ENCODE data around the gene SBF2.

Gene SBF2

DNA sequence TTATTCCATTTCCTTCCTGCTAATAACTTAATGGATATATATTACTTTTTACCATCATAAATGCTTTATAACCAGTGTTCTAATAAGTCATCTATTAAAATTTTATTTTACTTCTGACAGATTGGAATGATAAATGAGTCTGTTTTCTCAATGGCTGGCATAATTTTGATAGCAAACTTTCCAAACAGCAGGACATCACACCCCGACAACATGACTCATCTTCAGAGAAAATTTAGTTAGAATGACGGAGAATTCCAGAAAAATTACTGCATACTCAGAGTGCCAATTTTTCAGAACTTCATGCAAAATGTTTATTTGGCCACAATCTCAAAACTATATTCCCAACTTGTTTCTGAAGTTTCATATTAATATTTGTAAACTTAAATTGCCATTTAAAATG is 455.8 kb downstream of the SBF2 start:
- no peaks in the 10 kb centered on the region for H3K9me3 Mint-ChIP-seq
- peaks cover 46% of the 10 kb centered on the region for H3K4me1 Mint-ChIP-seq (ENCODE audit: low read depth)
- no peaks in the 10 kb centered on the region for H3K27me3 Mint-ChIP-seq
- H3K36me3 Mint-ChIP-seq (ENCODE audit: low read depth), result peaks cover 21% of the 10 kb centered on the region
- no peak overlapping the region for H3K4me3 Mint-ChIP-seq
- no peak overlapping the region for H3K27ac Mint-ChIP-seq

GRCh38 chr11:9834291-9834690 is 459.7 kb downstream of the SBF2 start:
- Mint-ChIP-seq H3K4me1 (ENCODE audit: low read depth) (peaks cover 6% of the 10 kb centered on the region), H3K36me3 (ENCODE audit: low read depth) (peaks cover 6% of the 10 kb centered on the region), H3K4me3 (no peak overlapping the region), H3K9me3 (no peaks in the 10 kb centered on the region), H3K27me3 (no peaks in the 10 kb centered on the region), H3K27ac (no peak overlapping the region)

GRCh38 chr11:9831122-9831521 is 462.9 kb downstream of the SBF2 start:
- Mint-ChIP-seq H3K27me3 (no peaks in the 10 kb centered on the region), H3K36me3 (ENCODE audit: low read depth) (peaks cover 3% of the 10 kb centered on the region), H3K4me3 (no peak overlapping the region), H3K9me3 (no peaks in the 10 kb centered on the region), H3K4me1 (ENCODE audit: low read depth) (peaks cover 9% of the 10 kb centered on the region), H3K27ac (no peak overlapping the region)

GRCh38 chr11:9827708-9828107 is 466.3 kb downstream of the SBF2 start:
- H3K27ac Mint-ChIP-seq, result no peak overlapping the region
- no peaks in the 10 kb centered on the region for H3K27me3 Mint-ChIP-seq
- peaks cover 26% of the 10 kb centered on the region for H3K4me1 Mint-ChIP-seq (ENCODE audit: low read depth)
- H3K36me3 Mint-ChIP-seq (ENCODE audit: low read depth), result no peaks in the 10 kb centered on the region
- H3K9me3 Mint-ChIP-seq, result no peaks in the 10 kb centered on the region
- no peak overlapping the region for H3K4me3 Mint-ChIP-seq

- Mint-ChIP-seq H3K9me3 (no peaks in the 10 kb centered on the region), H3K36me3 (ENCODE audit: low read depth) (no peaks in the 10 kb centered on the region), H3K4me1 (ENCODE audit: low read depth) (peaks cover 26% of the 10 kb centered on the region), H3K27ac (peak overlapping the region; percentile 20), H3K4me3 (no peak overlapping the region), H3K27me3 (no peaks in the 10 kb centered on the region)
Measured at GRCh38 chr11:9826390-9826789, 467.6 kb downstream of the SBF2 start.

DNA sequence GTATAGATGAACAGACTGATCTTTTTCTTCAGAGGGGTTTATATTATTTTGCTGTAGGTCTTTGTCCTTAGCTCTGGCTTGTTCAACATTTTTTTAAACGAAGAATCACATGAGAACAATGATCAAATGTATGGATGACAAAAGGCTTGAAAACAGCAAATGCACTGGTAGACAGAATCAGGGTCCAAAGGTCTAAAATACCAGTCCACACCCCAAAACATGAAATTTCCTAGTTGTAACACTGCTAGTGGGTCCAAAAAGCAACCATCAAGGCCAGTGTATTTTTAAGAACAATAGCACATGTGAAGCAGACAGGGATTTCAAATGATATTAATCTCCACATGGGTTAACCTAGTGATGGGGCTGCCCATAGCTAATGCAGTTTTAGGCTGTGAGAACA is 468.1 kb downstream of the SBF2 start:
- Mint-ChIP-seq H3K4me3 (no peak overlapping the region), H3K27me3 (no peaks in the 10 kb centered on the region), H3K27ac (no peak overlapping the region), H3K9me3 (no peaks in the 10 kb centered on the region), H3K36me3 (ENCODE audit: low read depth) (no peaks in the 10 kb centered on the region), H3K4me1 (ENCODE audit: low read depth) (peaks cover 26% of the 10 kb centered on the region)

DNA sequence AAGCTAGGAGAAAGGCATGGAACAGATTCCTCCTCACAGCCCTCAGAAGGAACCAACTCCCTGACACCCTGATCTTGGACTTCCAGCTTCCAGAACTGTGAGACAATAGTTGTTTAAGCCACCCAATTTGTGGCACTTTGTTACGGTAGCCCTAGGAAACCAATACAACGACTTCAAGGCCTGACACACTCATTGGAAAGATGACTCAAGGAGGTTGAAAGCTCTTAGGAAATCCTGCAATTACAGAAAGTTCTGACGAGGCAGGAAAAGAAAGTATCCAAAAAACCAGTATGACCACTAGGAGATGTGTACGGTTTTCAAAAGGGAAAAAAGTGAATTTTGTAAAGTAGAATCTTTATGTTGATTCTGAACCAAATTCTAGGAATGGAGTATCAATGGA is 468.7 kb downstream of the SBF2 start:
- Mint-ChIP-seq H3K36me3 (ENCODE audit: low read depth) (no peaks in the 10 kb centered on the region), H3K4me3 (no peak overlapping the region), H3K4me1 (ENCODE audit: low read depth) (peaks cover 26% of the 10 kb centered on the region), H3K27me3 (no peaks in the 10 kb centered on the region), H3K27ac (peak overlapping the region; percentile 36), H3K9me3 (no peaks in the 10 kb centered on the region)

- Mint-ChIP-seq H3K27me3 (no peaks in the 10 kb centered on the region), H3K4me3 (no peak overlapping the region), H3K36me3 (ENCODE audit: low read depth) (no peaks in the 10 kb centered on the region), H3K9me3 (no peaks in the 10 kb centered on the region), H3K4me1 (ENCODE audit: low read depth) (peaks cover 26% of the 10 kb centered on the region), H3K27ac (no peak overlapping the region)
Measured at GRCh38 chr11:9823887-9824385, 470.1 kb downstream of the SBF2 start.

GRCh38 chr11:9823439-9823838 is 470.6 kb downstream of the SBF2 start:
- Mint-ChIP-seq H3K4me3 (no peak overlapping the region), H3K27ac (no peak overlapping the region), H3K36me3 (ENCODE audit: low read depth) (no peaks in the 10 kb centered on the region), H3K4me1 (ENCODE audit: low read depth) (peaks cover 26% of the 10 kb centered on the region), H3K27me3 (no peaks in the 10 kb centered on the region), H3K9me3 (no peaks in the 10 kb centered on the region)

- peaks cover 18% of the 10 kb centered on the region for H3K4me1 Mint-ChIP-seq (ENCODE audit: low read depth)
- no peak overlapping the region for H3K4me3 Mint-ChIP-seq
- H3K27ac Mint-ChIP-seq, result no peak overlapping the region
- H3K36me3 Mint-ChIP-seq (ENCODE audit: low read depth), result peaks cover under 1% of the 10 kb centered on the region
- no peaks in the 10 kb centered on the region for H3K9me3 Mint-ChIP-seq
- H3K27me3 Mint-ChIP-seq, result no peaks in the 10 kb centered on the region
Measured at GRCh38 chr11:9821008-9821752, 472.8 kb downstream of the SBF2 start.

DNA sequence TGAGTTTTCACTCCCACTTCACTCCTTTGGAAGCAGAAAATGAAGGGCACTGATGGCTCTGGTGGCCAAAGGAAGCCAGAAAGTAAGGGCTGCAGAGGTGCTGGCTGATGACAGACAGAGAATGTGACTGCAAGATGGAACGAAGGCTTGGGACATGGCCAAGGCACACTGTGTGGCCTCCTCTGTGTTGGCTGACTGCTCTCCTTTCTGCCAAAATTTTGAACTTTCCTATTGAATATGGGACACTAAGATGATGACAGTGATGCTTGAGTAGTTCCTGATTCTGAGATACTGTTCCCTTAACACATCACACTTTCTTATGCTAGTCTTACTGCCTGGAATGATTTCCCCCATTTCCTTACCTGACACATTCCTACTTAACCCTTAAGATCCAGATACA is 473.8 kb downstream of the SBF2 start:
- H3K4me3 Mint-ChIP-seq, result no peak overlapping the region
- no peaks in the 10 kb centered on the region for H3K27me3 Mint-ChIP-seq
- H3K9me3 Mint-ChIP-seq, result no peaks in the 10 kb centered on the region
- peaks cover 4% of the 10 kb centered on the region for H3K36me3 Mint-ChIP-seq (ENCODE audit: low read depth)
- H3K4me1 Mint-ChIP-seq (ENCODE audit: low read depth), result peaks cover 9% of the 10 kb centered on the region
- no peak overlapping the region for H3K27ac Mint-ChIP-seq

DNA sequence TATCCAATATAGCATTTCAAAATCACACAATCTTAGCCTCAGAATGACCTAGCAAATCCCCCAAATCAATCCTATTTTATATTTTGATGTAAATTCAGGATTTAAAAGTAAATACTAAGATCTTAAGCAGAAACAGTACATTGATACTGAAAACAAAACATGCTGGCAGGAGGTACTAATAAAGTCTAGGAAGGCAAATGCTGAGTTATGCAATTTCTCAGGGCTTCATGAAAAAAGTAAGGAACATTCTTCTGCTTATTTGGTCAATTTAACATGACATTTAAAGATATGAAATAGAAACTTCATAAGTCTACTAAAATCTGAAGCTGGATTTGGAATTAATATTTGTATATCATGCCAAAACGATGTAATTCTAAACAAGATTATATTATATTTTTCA is 476.8 kb downstream of the SBF2 start:
- Mint-ChIP-seq H3K27ac (no peak overlapping the region), H3K27me3 (no peaks in the 10 kb centered on the region), H3K4me3 (no peak overlapping the region), H3K9me3 (no peaks in the 10 kb centered on the region), H3K4me1 (ENCODE audit: low read depth) (no peaks in the 10 kb centered on the region), H3K36me3 (ENCODE audit: low read depth) (peaks cover 11% of the 10 kb centered on the region)

GRCh38 chr11:9815486-9816136 is 478.4 kb downstream of the SBF2 start:
- Mint-ChIP-seq H3K4me3 (no peak overlapping the region), H3K27me3 (no peaks in the 10 kb centered on the region), H3K4me1 (ENCODE audit: low read depth) (no peaks in the 10 kb centered on the region), H3K27ac (no peak overlapping the region), H3K36me3 (ENCODE audit: low read depth) (peaks cover 26% of the 10 kb centered on the region), H3K9me3 (no peaks in the 10 kb centered on the region)

DNA sequence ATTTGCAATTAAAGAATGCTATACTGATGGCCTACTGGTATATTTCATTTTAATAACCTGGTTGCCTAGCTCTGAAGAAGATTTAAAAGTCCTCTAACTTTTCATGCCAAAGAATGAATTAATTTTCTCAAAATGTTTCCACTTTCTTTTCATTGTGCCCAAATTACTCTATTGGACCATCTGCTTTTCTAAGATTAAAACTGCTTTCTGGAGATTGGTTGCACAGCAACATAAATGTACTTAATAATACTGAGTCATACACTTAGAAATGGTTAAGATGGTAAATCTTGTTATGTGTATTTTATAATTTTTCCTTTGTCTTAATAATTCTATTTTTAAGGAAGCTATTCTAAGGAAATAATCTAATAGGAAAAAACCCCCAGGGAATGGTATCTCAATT is 479.9 kb downstream of the SBF2 start:
- Mint-ChIP-seq H3K27ac (no peak overlapping the region), H3K9me3 (no peaks in the 10 kb centered on the region)

DNA sequence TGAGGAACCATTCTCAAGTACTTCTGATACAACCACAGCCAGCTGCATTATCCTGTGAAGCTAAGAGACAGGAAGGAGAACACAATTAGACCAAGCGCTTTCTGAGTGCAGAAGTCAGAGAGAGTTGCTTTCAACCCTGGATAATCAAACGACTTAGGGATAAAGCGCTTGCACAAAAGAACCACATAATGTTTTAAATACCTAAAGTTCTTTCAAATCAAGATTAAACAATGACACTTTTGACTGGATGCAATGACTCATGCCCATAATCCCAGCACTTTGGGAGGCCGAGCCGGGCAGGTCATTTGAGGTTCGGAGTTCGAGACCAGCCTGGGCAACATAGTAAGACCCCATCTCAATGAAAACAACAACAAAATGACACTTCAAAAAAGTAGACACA is 485.1 kb downstream of the SBF2 start:
- no peak overlapping the region for H3K4me3 Mint-ChIP-seq
- no peak overlapping the region for H3K27ac Mint-ChIP-seq
- peaks cover 62% of the 10 kb centered on the region for H3K36me3 Mint-ChIP-seq (ENCODE audit: low read depth)
- H3K27me3 Mint-ChIP-seq, result no peaks in the 10 kb centered on the region
- no peaks in the 10 kb centered on the region for H3K9me3 Mint-ChIP-seq
- H3K4me1 Mint-ChIP-seq (ENCODE audit: low read depth), result peaks cover under 1% of the 10 kb centered on the region

More for the DNA sequence above, 479.9 kb downstream of the SBF2 start:
- no peak overlapping the region for H3K4me3 Mint-ChIP-seq
- peaks cover 35% of the 10 kb centered on the region for H3K36me3 Mint-ChIP-seq (ENCODE audit: low read depth)
- no peaks in the 10 kb centered on the region for H3K27me3 Mint-ChIP-seq
- no peaks in the 10 kb centered on the region for H3K4me1 Mint-ChIP-seq (ENCODE audit: low read depth)

Data from stimulated activated naive CD8-positive, alpha-beta T cell treated with anti-CD3 and anti-CD28 coated beads, Interleukin-15, Interleukin-2, amounts not matched to agents 100 ng/mL and 50 ng/mL, for 24 hours (primary cell).